ENCODE measurements around the gene AZIN2. TPM values are rescaled to one million over a fixed set of nuclear protein-coding genes. Genes with fewer than 3 reads are reported as not detected.

Gene AZIN2
- total RNA-seq, 1 experiment from 2014 or later, result 0.39 TPM

DNA sequence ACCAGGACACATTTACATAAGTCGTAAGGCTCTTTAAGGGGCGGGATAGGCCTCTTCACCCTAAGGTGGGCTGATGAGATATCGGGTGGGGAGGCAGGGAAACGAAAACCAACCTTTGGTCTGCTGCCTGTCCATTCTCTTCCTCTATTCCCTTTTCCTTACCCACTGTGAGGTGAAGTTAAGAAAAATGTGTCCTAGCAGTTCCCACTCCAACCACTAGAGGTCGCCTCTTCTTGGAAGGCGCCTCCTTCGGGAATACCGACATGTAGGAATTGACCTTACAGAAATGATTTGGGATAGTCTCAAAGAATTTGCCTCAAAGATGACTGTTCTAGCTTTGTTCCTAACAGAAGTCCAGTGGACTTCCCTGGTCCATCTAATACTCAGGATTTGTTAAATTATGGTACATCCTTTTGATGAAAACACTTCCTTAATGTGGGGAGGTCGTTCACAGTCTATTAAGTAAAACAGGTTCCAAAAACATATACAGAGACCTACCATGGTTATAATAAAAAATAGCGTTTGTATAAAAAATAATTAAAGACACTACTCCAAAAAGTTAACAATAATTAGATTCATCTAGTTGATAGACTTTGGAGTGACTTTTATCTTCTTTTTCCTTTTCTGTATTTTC is 14.1 kb downstream of the AZIN2 start:
- Histone ChIP-seq H2AK5ac (ENCODE audit: insufficient read length, low read length) (no peak overlapping the region), H4K20me1 (ENCODE audit: control insufficient read depth, insufficient read depth, insufficient read length) (peaks cover 2% of the 10 kb centered on the region), H3K79me2 (ENCODE audit: insufficient read depth, low read length) (no peaks in the 10 kb centered on the region), H3K79me1 (ENCODE audit: insufficient read depth, low read depth, low read length, poor library complexity, severe bottlenecking) (no peaks in the 10 kb centered on the region), H2BK12ac (ENCODE audit: insufficient read length, low read depth, low read length) (no peak overlapping the region), H3K9ac (ENCODE audit: extremely low read depth, insufficient read length, low read length) (no peak overlapping the region), H4K5ac (ENCODE audit: insufficient read length, low read depth, low read length) (no peak overlapping the region), H2BK120ac (ENCODE audit: low read depth, low read length, poor library complexity, severe bottlenecking) (no peak overlapping the region), H2BK5ac (ENCODE audit: insufficient read length, low read length) (no peak overlapping the region), H4K91ac (ENCODE audit: insufficient read length, low read depth, low read length) (no peak overlapping the region), H3T11ph (ENCODE audit: low read length) (no peak overlapping the region), H3K23ac (ENCODE audit: insufficient read length, low read depth, low read length) (no peak overlapping the region), H3K56ac (ENCODE audit: insufficient read length, low read depth, low read length) (no peak overlapping the region), H4K8ac (replicated peaks; ENCODE audit: insufficient read length, low read depth, low read length) (no peak overlapping the region), H3K23me2 (ENCODE audit: insufficient read length, low read depth, low read length, poor library complexity, severe bottlenecking) (no peaks in the 10 kb centered on the region), H3K4ac (ENCODE audit: low read depth, low read length) (no peak overlapping the region), H2BK15ac (ENCODE audit: low read depth, low read length) (no peak overlapping the region), H3K14ac (ENCODE audit: insufficient read depth, low read length) (no peak overlapping the region), H3K4me2 (ENCODE audit: insufficient read depth, insufficient read length, low read length) (no peak overlapping the region), H3K27me3 (ENCODE audit: insufficient read depth, low read length) (no peaks in the 10 kb centered on the region), H3K9me3 (ENCODE audit: control insufficient read depth, low read depth, low read length) (no peaks in the 10 kb centered on the region), H3K4me1 (ENCODE audit: insufficient read depth, low read length) (peaks cover 6% of the 10 kb centered on the region; the same call in 1 of the 2 replicates), H3K18ac (ENCODE audit: insufficient read length, low read depth, low read length) (no peak overlapping the region), H2AFZ (ENCODE audit: low read length) (no peak overlapping the region), H3K27ac (ENCODE audit: insufficient read length, low read depth, low read length) (no peak overlapping the region), H2BK20ac (ENCODE audit: low read depth, low read length, poor library complexity, severe bottlenecking) (no peak overlapping the region)
- Mint-ChIP-seq H3K27me3 (ENCODE audit: low read depth) (peaks cover 13% of the 10 kb centered on the region), H3K27ac (no peak overlapping the region), H3K4me3 (no peak overlapping the region), H3K9me3 (no peaks in the 10 kb centered on the region; a peak in 2 of 5 replicates), H3K4me1 (peaks cover 18 to 24% of the 10 kb centered on the region in 2 experiments), H3K36me3 (ENCODE audit: insufficient read depth in 1 of 3, low read depth in 3 of 3) (no peaks in the 10 kb centered on the region)
- peak; percentile 73 for DNase-seq
- no CpG with 5 or more reads among the region's 10 CpGs for WGBS (ENCODE audit: extremely low coverage, insufficient read length, low lambda C conversion rate)
- TF ChIP-seq CTCF (conservative IDR thresholded peaks at IDR 0.05), result peak; percentile 98

All from H9 (cell line).